OCI-M1 (cell line): ENCODE data around the gene TSPAN33.
"Not testable (repeated sequence)": the region's sequence is repeated elsewhere in the genome, so short reads cannot be mapped to it uniquely, and the experiment has no call there.

Experiments
- DNase-seq: peaks from one replicate; lab custom pipeline; 2025; lab: John Stamatoyannopoulos, UW

The TSPAN33 gene

GRCh38 chr7:129209067-129209926 is 64.8 kb downstream of the TSPAN33 start:
- DNase-seq, result no peak

DNA sequence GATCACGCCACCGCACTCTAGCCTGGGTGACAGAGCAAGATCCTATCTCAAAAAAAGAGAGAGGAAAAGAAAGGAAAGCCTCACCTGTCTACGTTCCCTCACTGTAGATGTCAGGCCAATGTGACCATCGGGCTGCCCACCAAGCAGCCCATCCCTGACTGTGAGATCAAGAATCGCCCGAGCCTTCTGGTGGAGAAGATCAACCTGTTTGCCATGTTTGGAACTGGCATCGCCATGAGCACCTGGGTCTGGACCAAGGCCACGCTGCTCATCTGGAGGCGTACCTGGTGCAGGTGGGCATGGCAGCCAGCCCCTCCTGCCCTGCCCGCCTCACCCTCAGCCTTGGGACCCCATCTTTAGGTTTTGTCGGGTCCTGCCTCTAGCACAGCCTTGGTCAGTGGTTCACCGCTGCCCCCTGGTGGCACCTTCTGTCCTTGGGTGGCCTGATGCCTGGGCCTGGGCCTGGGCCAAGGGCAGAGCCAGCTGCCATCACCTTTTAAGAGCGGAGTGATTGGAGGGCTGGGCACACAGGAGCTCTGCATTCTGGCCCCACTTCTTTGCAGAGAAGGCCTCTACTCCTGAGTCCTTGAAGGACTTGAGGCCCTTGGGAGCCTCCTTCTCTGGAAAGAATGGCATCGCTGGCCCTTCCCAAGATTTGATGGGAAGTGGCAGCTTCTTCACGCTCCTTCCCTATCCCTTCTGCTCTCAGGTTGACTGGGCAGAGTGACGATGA is 65.9 kb downstream of the TSPAN33 start:
- DNase-seq, result peak; percentile 58

DNA sequence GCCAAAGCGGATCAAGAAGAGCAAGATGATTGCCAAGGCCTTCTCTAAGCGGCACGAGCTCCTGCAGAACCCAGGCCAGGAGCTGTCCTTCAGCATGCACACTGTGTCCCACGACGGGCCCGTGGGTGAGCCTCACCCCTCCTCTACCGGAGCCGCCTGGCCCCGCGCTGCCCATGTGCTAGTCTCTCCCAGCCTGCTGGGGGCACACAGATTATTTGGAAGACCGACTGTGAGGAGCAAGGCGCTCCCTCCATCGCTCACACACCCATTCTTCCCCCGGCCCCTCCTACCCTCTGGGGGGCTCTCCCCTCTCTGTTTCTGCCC is 66.4 kb downstream of the TSPAN33 start:
- DNase-seq, result no peak

DNA sequence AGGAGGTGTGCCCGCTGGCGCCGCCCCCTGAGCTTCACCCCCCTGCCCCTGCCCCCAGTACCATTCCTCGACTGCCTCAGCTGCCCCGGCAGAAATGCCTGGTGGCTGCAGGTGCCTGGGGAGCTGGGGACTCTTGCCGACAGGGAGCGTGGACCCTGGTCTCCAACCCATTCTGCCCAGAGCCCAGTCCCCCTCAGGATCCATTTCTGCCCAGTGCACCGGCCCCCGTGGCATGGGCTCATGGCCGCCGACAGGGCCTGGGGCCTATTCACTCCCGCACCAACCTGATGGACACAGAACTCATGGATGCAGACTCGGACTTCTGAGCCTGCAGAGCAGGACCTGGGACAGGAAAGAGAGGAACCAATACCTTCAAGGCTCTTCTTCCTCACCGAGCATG is 67.6 kb downstream of the TSPAN33 start:
- no peak for DNase-seq

- no peak for DNase-seq
Measured at GRCh38 chr7:129212596-129212995, 68.1 kb downstream of the TSPAN33 start.

DNA sequence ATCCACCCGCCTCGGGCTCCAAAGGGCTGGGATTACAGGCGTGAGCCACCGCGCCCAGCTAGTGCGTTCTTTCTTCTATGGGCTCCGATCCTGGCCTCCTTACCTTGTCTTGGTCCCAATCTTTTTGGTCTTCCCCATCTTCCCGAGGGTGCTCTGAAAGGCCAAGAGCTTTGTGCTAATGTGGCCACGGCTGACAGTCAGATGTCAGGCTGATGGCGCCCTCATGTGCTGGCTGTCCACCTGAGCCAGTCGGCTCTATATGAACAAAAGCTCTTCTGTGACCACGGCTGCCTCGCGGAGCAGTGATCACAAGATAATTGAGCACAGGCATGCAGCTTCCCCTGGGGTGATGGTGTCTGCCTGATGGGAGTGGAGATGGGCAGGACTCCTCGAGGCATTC is 69.3 kb downstream of the TSPAN33 start:
- DNase-seq, result peak; percentile 43

DNA sequence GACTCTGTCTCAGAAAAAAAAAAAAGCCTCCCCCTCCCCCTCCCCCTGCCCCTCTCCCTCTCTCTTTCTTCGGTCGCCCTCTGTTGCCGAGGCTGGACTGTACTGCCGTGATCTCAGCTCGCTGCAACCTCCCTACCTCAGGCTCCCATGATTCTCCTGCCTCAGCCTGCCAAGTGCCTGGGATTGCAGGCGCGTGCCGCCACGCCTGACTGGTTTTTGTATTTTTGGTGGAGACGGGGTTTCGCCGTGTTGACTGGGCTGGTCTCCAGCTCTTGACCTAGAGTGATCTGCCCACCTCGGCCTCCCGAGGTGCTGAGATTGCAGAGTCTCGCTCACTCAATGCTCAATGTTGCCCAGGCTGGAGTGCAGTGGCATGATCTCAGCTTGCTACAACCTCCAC is 71.2 kb downstream of the TSPAN33 start:
- DNase-seq, result not testable (repeated sequence)

DNA sequence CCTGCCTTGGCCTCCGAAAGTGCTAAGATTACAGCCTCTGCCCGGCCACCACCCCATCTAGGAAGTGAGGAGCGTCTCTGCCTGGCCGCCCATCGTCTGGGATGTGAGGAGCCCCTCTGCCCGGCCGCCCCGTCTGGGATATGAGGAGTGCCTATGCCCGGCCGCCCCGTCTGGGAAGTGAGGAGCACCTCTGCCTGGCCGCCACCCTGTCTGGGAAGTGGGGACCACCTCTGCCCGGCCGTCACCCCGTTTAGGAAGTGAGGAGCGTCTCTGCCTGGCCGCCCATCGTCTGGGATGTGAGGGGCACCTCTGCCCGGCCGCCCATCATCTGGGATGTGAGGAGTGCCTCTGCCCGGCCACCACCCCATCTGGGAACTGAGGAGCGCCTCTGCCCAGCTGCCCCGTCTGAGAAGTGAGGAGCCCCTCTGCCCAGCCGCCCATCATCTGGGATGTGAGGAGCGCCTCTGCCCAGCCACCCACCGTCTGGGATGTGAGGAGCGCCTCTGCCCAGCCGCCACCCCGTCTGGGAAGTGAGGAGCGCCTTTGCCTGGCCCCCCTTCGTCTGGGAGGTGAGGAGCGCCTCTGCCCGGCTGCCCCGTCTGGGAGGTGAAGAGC is 71.7 kb downstream of the TSPAN33 start:
- DNase-seq, result not testable (repeated sequence)

DNA sequence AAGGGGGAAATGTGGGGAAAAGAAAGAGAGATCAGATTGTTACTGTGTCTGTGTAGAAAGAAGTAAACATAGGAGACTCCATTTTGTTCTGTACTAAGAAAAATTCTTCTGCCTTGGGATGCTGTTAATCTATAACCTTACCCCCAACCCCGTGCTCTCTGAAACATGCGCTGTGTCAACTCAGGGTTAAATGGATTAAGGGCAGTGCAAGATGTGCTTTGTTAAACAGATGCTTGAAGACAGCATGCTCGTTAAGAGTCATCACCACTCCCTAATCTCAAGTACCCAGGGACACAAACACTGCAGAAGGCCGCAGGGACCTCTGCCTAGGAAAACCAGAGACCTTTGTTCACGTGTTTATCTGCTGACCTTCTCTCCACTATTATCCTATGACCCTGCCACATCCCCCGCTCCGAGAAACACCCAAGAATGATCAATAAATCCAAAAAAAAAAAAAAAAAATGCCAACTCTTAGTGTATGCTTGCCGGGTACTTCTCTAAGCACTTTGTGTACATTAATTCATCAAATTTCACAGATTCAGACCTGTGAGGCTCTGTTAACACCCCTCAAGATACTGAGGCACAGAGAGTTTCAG is 72.4 kb downstream of the TSPAN33 start:
- DNase-seq, result not testable (repeated sequence)

DNA sequence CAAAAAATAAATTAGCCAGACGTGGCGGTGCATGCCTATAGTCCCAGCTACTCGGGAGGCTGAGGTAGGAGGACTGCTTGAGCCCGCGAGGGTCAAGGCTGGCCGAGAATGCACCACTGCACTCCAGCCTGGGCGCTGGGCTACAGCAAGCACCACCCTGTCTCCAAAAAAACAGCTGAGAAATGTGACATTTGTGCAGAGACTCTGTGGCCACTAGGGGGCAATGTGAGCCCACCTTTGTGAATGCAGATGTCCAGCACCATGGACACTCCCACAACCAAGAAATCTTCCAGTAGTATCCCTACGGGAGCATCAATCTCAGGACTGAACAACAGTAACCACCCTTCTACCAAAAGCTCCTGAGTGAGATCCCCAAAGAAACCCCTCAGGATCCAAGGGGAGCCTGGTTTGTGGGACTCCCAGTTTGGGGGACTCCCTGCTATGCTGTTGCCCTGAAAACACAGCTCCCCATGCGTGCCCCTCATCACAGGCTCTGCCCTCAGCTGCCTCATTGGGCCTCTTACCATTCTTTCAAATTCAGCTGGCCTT is 74.1 kb downstream of the TSPAN33 start:
- DNase-seq, result peak; percentile 75

- DNase-seq, result not testable (repeated sequence)
Measured at GRCh38 chr7:129219166-129219565, 74.7 kb downstream of the TSPAN33 start.
